HG02798 (cell line): ENCODE measurements around the gene NUCB1.

Experiments
- ATAC-seq: cut with Tn5 transposase; IDR thresholded peaks from one replicate; pipeline ENCODE4 v1.9.1; 2021; ENCODE audit warnings: mild to moderate bottlenecking; ENCODE audit not compliant: unreplicated experiment, poor library complexity

NUCB1 gene

DNA sequence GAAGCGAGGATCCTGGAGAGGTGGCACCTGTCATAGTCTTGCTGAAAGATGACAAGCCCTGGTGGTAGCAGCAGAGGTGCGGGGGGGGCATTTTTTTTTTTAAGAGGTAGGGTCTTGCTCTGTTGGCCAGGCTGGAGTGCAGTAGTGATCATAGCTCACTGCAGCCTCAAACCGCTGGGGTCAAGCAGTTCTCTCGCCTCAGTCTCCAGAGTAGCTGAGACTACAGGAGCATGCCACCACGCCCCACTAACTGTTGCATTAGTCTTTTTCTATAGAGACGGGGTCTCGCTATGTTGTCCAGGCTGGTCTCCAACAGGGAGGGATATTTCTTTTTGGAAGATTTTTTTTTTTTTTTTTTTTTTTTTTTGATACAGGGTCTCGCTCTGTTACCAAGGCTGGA, 57.9 kb downstream of the NUCB1 start:
- no peak for ATAC-seq

DNA sequence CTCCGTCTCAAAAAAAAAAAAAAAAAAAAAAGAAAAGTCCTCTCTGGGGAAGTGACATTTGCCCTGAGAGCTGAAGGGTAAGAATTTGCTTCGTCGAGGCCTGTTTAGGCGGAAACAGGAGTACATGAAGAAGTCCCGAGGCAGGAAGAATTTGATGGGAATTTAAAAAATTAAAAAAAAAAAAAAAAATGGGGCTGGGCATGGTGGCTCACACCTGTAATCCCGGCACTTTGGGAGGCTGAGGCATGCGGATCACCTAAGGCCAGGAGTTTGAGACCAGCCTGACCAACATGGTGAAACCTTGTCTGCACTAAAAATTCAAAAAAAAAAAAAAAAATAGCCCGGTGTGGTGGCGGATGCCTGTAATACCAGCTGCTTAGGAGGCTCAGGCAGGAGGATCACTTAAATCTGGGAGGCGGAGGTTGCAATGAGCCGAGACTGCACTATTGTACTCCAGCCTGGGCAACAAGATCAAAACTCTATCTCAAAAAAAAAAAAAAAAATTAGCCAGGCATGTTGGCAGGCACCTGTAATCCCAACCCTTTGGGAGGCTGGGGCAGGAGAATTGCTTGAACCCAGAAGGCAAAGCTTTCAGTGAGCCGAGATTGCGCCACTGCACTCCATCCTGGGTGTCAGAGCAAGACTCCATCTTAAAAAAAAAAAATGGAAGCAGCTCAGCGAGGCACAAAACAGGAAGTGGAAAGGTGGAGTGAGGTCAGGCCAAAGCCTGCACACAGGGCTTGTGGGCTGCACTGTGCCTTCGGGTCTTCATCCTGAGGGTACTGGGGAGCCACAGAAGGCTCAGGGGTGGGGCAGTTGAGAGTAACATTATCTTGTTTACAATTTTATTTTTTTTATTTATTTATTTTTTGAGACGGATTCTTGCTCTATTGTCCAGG, 59.5 kb downstream of the NUCB1 start:
- ATAC-seq: no peak

- no peak for ATAC-seq
Observed at GRCh38 chr19:48961051-48961649, 61.0 kb downstream of the NUCB1 start.

- no peak for ATAC-seq
Observed at GRCh38 chr19:48961673-48962028, 61.5 kb downstream of the NUCB1 start.

GRCh38 chr19:48962029-48962848, 62.1 kb downstream of the NUCB1 start:
- ATAC-seq: peak; percentile 25

- ATAC-seq: no peak
Observed at GRCh38 chr19:48962849-48963165, 62.7 kb downstream of the NUCB1 start.

DNA sequence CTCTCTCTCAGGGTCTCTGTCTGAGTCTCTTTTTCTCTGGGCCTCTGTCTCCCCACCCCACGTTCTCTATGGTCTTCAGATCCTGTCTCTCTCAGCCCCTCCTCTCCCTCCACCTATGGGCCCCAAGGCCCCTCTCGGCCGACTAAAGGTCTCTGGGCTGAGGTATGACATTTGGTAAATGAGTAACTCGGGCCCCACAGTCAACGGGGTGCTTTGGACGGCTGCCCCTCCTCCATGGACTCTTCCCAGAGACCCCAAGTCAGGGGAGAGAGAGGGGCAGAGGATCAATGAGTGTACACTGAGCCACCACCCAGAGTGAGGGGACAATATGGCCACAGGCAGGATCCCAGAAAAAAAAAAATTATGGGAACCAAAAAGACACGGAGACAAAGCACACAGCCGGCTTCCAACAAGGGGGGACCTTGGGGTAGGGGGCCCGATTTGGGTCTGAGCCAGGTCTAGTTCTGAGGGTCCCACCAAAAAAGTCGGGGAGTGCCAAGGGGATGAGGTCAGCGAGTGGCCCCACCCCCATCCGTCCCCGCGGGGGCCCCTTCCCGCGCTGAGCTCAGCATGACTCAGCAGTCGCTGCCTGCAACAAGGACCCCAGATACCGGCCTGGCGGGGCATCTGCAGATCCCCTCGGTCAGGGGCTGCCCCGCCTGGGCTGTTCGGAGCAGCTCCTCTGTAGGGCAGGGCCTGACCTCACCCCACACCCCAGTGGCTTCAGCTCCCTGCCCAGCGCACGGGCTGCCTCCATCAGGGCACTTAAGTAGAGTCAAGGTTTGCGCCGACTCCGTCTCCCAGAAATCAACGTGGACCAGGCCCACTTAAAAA, 63.5 kb downstream of the NUCB1 start:
- peak; percentile 21 for ATAC-seq

DNA sequence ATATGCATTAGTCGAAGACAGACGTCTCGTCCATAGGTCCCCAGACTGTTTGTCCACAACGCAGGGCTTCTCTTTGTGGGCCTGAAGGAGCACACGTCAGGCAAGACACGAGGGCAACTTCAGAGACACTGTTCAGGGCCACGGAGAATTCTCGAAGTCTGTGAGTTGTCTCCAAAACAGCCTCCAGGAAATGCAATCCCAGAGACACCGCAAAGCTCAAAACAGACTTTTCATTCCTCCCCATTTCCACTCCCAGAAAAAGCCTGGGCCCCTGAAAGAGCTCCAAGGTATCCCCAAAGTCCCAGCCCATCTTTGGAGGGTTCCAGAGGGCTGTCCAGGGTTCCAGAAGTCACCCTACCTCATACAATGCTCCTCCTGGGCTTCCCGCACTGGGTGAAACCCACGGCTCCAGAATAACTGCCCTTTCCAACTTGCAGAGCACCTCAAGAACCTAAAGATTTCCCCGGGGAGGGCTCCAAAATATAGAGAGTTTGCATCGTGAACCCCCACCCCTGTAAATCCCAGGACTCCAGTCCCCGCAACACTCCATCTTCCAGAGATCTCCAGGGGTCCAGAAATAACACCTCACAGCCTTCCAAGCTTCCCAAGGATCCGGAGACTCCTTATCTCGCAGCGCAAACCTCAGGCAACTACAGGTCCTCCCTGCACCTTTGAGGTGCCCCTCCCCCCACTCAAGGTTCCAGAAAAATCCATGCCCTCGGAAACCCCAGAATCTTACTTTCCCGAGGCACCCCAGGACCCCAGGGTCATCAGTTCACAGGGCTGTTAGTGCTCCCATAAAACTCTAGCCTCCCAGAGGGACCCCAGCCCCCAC, 64.3 kb downstream of the NUCB1 start:
- no peak for ATAC-seq

DNA sequence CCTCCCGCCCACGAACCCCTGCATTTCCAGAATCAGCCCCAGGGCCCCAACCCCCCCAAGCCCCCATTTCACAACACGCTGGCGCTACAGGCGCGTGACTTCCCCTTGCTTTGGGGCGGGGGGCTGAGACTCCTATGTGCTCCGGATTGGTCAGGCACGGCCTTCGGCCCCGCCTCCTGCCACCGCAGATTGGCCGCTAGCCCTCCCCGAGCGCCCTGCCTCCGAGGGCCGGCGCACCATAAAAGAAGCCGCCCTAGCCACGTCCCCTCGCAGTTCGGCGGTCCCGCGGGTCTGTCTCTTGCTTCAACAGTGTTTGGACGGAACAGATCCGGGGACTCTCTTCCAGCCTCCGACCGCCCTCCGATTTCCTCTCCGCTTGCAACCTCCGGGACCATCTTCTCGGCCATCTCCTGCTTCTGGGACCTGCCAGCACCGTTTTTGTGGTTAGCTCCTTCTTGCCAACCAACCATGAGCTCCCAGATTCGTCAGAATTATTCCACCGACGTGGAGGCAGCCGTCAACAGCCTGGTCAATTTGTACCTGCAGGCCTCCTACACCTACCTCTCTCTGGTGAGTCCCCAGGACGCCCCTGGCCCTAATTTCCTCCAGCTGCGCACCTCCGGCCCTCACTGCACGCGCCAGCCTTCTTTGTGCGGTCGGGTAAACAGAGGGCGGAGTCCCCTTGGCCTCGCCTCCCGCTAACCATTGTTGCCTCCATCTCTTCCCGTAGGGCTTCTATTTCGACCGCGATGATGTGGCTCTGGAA, 65.1 kb downstream of the NUCB1 start, which contains the start of gene FTL:
Gene FTL, plus strand, starts transcription at position 270 of the 766 bp plus-strand sequence. Its CDS starts 199 bp downstream, at position 469.
- ATAC-seq: peak; percentile 69

GRCh38 chr19:48965806-48966540, 65.9 kb downstream of the NUCB1 start:
- peak; percentile 23 for ATAC-seq

DNA sequence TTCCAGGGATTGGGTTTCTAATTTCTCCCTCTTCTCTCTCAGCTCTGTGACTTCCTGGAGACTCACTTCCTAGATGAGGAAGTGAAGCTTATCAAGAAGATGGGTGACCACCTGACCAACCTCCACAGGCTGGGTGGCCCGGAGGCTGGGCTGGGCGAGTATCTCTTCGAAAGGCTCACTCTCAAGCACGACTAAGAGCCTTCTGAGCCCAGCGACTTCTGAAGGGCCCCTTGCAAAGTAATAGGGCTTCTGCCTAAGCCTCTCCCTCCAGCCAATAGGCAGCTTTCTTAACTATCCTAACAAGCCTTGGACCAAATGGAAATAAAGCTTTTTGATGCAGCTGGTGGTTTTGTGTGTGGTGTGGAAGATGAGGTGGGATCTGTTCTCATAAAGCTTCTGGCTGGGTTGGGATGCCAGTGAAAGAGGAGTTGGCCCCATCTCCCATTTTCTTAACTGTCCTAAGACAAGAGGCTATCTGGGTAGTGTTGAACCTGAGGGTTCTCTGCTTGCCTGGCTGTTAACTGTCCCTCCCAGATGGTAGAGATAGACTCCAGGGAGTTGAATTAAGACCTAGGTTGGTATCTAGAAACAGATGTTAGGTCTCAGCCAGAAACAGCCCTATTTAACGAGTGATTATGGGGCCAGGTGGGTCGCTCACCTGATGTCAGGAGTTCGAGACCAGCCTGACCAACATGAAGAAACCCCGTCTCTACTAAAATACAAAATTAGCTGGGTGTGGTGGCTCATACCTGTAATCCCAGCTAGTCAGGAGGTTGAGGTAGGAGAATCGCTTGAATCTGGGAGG, 66.6 kb downstream of the NUCB1 start:
- ATAC-seq: no peak

- no peak for ATAC-seq
Observed at GRCh38 chr19:48967346-48968178, 67.5 kb downstream of the NUCB1 start.

GRCh38 chr19:48968179-48968661, 68.1 kb downstream of the NUCB1 start:
- ATAC-seq: no peak

- no peak for ATAC-seq
Observed at GRCh38 chr19:48968813-48969218, 68.7 kb downstream of the NUCB1 start.

- no peak for ATAC-seq
Observed at GRCh38 chr19:48969276-48970138, 69.4 kb downstream of the NUCB1 start.
